GM21737 (cell line): ENCODE measurements around the gene DAZL.
"Not testable (repeated sequence)": the region's sequence is repeated elsewhere in the genome, so short reads cannot be mapped to it uniquely, and the experiment has no call there.

ENCODE experiments used
- ATAC-seq: cut with Tn5 transposase; IDR thresholded peaks from one replicate; pipeline ENCODE4 v1.9.1; 2021; ENCODE audit warnings: mild to moderate bottlenecking, moderate library complexity; ENCODE audit not compliant: unreplicated experiment

DAZL gene

GRCh38 chr3:16604887-16605602, at the start of gene DAZL:
Gene DAZL (minus strand): TSS chr3:16605423. CDS start chr3:16605205, 218 bp downstream.
- no peak for ATAC-seq

DNA sequence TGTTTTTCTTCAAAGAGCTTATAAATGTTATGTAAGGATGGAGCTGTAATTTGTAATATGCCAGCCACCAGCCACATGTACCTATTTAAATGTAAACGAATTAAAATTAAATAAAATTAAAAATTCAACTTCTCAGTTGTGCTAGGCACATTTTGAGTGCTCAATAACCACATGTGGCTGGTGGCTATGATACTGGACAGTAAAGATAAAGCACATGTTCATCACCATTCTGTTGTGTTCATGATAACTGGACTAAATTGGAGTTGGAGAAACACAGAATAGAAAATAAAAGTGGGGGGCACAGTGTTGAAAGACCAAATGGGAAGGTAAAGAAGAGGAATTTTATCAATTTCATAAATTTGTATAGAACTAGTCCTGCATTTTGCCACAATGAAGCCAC, 49.8 kb upstream of the DAZL start:
- no peak for ATAC-seq

DNA sequence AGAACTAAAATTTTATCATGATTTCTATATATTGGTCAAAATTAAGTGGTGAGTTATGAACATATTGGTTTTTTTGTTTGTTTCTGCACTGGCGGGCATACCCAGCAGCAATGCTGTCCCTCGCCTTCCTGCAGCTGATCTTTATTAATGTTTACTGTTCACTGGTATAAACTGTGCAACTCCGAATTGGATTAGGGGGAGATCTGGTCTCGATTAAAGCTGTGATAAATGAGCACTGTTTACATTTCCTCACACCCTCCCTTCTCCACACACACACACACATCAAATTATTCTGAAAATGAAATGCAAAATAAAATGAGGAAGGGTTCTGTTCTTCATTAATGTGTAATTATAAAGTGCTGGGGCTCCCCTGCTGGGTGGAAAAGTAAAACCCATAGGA, 48.5 kb upstream of the DAZL start:
- ATAC-seq = no peak

DNA sequence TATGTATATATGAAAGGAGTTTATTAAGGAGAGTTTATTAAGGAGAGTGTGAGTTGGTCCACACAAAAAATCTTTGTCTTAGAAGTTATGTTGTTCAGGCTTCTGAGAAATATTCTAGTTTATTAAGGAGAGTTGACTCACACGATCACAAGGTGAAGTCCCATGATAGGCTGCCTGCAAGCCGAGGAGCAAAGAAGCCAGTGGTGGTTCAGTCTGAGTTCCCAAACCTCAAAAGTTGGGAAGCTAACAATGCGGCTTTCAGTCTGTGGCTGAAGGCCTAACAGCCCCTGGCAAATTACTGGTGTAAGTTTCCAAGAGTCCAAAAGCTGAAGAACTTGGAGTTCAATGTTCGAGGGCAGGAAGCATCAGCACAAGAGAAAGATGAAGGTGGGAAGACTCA, 42.4 kb upstream of the DAZL start:
- no peak for ATAC-seq

- no peak for ATAC-seq
Observed at GRCh38 chr3:16639806-16640205, 34.6 kb upstream of the DAZL start.

- ATAC-seq = no peak
Observed at GRCh38 chr3:16633948-16634347, 28.7 kb upstream of the DAZL start.

- no peak for ATAC-seq
Observed at GRCh38 chr3:16632395-16632794, 27.2 kb upstream of the DAZL start.

DNA sequence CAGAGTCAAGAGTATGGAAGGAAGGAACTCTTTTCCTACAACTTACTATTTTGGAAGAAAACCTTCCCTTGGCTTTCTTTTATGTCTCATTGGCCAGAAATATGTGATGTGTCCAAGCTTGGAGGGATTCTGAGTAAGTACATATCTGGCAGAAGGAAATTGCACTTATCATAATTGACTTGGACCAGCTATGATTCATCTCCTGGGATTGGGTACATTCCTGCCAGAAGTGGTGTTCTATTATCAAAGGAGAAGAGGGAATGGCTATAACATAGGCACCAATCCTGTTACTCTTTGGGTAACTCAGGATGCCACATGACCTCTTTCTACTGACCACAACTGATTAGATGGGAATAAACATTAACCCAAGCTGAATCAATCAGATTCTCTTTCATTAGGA, 13.5 kb upstream of the DAZL start:
- no peak for ATAC-seq

GRCh38 chr3:16617155-16617554, 11.9 kb upstream of the DAZL start:
- ATAC-seq = not testable (repeated sequence)

DNA sequence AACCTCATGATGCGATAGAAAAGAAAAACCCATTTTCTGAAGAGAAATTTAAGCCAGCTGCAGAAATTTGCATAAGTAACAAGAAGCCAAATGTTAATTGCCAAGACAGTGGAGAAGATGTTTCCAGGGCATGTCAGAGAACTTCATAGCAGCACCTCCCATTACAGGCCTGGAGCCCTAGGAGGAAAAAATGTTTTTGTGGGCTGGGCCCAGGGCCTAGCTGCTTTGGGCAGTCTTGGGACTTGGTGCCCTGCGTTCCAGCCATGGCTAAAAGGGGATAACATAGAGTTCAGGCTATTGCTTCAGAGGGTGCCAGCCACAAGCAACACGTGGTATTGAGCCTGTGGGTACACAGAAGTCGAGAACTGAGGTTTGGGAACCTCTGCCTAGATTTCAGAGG, 10.9 kb upstream of the DAZL start:
- no peak for ATAC-seq

DNA sequence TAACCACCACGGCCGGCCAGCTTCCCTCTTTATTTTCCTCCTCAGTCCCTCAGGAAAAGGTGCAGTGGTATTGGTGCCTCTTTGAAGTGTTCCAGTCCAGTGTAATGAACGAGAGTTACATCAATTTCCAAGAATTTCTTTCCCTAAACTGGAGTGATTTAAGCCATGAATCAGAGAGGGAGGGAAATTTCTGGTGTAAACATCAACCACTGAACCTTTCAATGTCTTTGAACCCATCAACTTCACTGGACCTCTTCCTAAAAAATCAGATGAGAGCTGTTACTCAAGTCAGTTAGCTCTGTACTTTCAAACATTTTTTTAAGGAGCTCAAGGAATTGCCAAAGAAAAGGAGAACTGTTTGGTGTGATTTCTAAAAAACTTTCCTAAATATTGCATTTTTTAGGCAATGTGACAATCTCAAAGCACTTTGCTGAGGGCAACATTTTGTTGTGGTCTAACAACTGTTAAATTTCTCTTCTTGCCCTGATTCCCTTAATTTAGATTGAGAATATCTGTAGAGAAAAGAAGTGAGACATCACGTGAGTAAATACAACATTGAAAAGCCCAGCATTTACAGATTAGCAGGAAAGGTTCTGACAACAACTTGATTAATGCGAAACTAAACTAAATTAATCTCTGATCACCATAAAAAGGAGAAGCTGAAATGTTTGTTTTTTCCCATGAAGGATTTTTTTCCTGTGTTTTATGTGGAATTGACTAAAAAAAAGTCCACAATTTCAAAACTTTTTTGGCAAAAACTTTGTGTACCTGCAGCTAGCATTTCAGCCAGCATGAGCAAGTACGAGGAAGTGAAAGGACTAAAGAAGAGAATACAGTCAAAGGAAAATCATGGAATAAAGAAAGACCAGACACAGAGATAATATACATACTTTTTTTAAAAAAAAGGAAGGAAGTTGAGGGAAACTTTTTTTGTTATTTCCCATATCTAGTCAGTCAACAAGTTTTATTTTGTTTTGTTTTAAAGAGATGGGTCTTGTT, 9.1 kb upstream of the DAZL start:
- ATAC-seq = no peak

DNA sequence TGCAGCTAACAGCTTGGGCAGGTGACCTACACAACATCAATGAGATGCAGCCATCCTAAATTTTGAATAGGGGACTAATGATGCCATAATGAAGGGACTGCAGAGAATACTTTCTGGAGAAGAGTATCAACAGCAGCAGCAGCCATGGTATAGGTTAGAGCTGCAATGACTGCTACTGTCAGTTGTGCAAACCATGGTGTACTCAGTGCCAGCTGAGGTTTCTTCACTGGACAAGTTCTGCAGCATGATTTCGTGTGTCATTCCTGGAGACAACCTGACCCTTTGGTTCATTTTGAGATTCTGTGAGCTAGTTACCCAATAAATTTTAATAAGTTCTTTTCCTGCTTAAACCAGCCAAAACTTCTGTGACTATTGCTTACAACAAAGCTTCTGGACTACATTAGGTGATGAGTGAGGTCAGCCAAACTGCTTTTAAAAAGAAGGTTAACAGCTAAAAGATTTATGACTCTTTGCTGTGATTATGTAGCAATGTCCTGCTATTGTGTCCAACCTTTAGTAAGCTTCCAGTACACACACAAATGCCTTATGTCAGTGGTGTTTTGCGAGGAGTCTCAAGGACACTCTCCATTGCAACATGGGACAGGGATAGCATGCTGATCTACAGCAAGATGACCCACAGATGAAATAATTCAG, 4.8 kb upstream of the DAZL start:
- ATAC-seq = no peak

- no peak for ATAC-seq
Observed at GRCh38 chr3:16608816-16609215, 3.6 kb upstream of the DAZL start.

- no peak for ATAC-seq
Observed at GRCh38 chr3:16607718-16608117, 2.5 kb upstream of the DAZL start.

DNA sequence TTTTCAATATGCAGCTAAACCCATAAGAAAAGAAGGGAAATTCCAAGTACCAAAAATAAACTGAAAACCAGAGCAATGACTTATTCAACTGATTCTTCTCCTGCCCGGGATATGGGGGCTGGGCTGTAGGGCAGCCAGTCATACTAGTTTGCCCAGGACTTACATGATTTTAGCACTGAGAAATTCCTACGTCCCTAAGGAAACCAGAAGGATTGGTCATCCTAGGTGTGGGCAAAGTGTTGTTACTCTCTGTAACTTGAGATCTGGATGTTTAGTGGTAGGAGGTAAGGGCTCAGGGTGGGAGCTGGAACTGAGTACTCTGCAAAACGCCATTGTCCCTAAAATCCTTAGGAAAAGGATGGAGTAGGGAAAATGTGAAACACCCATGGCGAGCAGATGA, 1.2 kb upstream of the DAZL start:
- ATAC-seq = no peak

DNA sequence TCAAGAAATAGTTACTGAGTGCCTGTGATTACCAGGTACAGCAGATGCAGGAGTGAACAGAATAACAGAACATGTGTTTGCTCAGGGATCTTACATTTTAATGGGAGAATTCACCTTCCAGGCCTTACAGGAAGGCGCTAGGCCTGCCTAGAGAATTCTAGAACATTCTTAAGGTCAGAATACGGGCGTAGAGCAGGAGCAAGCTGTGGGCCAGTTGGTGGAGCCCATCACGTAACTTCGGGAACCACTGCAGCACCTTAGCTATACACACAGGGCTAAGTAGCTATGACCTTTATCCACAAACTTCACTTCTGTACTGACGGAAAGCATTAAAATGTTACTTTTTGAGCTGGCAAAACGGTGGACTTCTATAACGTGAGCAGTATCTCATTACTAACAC, 743 bp upstream of the DAZL start:
- no peak for ATAC-seq

DNA sequence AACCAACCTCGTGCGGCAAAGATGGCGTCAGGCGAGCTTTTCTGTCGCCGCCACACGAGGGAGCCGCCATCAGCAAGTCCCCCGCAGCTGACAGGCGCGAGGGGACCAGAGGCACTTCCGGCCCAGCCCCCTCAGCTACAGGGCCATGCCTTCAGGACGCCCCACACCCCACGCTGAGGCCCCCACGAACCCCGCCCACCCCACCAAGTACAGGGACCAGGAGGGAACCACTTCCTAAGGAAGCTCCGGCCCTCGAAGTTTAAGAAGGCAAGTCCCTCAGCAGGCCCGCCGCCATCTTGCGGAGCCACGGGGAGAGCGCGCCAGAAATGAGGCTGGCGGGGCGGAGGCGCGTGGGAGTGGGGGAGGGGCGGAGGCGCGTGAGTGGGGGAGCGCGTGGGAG, 790 bp downstream of the DAZL start:
- no peak for ATAC-seq

DNA sequence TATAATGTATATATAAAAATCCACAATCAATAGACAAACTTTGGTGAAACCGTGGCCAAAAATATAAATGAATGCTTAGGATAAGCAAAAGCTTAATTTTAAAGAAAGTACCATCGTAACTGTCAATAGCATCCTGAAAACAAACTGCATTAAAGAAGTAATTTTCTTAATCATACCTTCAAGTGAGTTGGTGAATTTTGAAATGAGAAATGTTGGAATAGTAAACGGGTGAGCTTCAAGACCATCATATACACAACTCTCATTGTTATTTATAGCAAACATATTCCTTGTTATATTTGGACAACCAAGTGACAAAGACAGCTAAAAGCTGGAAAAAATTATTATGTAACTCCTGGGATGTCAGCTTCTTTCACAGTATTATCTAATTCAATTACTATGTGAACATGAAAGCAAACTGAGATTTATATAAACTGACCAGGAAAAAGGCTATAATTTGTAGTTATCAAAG, 3.7 kb downstream of the DAZL start:
- ATAC-seq = no peak

DNA sequence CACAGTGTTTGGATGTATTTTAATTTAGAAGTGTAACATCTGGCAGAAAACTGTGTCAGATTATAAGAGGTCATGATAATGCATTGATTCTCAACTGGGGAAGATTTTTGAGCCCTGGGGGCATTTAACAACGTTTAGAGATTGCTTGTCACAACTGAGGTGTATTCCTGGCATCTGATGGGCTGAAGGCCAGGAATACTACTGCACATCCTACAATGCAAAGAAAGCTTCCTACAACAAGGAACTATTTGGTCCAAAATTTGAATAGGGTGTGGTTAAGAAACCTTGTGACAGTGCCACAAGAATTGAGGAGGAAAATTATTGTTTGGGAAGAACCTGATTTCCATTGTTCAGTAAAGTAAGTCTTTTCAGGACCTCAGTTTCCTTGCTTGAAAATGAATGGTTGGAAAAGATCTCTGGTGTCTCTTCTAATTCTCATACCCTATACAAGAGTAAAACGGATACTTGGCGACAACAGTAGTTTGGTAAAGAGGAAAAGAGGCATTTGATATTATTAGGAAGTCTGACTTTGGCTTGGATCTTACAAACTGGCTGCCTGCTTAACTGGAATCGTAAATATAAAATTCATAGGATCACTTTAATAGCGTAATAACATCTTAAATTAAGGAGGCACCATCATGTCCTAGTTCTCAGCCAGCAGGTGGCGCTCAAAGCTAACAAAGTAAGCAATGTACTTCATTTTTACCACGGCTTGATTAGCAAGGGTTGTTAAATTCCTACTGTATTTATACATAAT, 4.3 kb downstream of the DAZL start:
- no peak for ATAC-seq

- ATAC-seq = no peak
Observed at GRCh38 chr3:16599694-16600093, 5.5 kb downstream of the DAZL start.
